Glomerular endothelial cell (primary cell): ENCODE data around the gene ORAI1. TPM values are rescaled to one million over a fixed set of nuclear protein-coding genes. Genes with fewer than 3 reads are reported as not detected.
"Not testable (repeated sequence)": the region's sequence is repeated elsewhere in the genome, so short reads cannot be mapped to it uniquely, and the experiment has no call there.

Experiments
- DNase-seq: peaks from one replicate; pipeline ENCODE4 v3.0.0-alpha.2; 2011; ENCODE audit warnings: low read depth, low spot score; ENCODE audit errors: extremely low read depth
- total RNA-seq: library from RNA; depleted of rRNA; stranded (reverse); fragments of >200 nt; gene quantifications from 2 replicates; pipeline ENCODE4 v1.2.3, GENCODE V29; 2015

The ORAI1 gene
- 29.7 and 37.4 TPM in 2 replicates for total RNA-seq

DNA sequence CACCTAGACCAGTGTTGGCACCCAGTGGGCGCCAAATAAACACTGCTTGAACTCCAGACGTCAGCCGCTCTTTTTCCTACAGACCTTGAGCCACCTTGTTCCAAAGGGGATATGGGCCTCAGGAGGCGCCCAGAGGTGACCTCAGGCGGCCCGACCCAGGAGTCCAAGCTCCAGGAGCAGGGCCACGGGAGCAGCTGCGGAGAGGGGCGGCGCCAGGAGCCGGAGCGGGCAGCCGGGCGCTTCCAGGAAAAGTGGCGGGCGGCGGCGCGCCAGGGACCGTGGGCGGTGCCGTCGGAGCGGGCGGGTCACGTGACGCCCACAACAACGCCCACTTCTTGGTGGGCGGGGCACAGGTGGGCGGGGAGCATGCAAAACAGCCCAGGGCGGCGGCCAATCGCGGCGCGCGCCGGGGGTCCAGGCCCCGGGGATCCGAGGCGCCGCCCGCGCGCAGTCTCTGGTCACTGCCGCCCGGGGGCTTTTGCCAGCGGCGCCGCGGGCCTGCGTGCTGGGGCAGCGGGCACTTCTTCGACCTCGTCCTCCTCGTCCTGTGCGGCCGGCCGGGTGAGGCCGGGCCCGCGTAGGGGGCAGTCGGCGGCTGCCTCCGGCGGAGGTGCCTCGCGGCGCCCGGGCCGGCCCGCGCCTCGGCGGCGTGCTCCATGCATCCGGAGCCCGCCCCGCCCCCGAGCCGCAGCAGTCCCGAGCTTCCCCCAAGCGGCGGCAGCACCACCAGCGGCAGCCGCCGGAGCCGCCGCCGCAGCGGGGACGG is at the start of gene ORAI1:
ORAI1 (plus strand) TSS at position 444 of the 766 bp plus-strand sequence.
- DNase-seq = no peak

- no peak for DNase-seq
Measured at GRCh38 chr12:121576851-121577391, 49.4 kb upstream of the ORAI1 start.

DNA sequence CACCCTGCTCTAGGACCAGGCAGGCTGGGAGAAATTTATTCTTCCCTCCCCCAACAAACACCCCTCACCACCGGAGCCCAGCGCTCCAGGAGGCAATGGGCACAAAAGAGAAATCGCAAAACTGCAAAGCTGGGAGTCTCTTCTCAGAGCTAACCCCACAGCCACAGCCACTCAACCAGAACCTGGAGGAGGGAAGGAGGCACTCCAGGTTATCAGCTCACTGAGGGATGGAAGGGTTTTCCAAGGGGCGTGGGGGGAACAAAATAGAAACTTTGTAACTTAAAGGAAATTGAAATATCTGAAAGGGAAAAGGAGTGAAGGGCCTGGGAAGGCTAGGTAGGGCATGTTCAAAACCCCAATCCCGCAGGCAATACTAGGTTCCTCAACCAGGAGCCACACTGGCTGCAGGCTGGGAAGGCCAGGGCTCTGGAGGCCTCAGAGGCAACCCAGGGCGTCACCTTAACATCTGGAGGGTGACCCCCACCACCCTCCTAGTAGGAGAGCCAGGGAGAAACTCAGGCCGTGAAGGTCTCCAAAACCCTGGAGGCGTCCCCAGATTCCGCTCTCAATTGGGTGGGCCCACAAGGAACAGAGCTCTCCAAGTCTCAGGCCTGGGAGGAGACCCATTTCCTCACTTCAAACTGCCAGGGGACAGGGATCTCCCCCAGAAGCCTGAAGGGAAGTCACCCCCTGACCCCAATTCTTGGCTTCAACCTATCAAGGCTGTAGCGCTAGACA is 48.7 kb upstream of the ORAI1 start:
- no peak for DNase-seq

GRCh38 chr12:121578230-121579189 is 47.8 kb upstream of the ORAI1 start:
- no peak for DNase-seq

DNA sequence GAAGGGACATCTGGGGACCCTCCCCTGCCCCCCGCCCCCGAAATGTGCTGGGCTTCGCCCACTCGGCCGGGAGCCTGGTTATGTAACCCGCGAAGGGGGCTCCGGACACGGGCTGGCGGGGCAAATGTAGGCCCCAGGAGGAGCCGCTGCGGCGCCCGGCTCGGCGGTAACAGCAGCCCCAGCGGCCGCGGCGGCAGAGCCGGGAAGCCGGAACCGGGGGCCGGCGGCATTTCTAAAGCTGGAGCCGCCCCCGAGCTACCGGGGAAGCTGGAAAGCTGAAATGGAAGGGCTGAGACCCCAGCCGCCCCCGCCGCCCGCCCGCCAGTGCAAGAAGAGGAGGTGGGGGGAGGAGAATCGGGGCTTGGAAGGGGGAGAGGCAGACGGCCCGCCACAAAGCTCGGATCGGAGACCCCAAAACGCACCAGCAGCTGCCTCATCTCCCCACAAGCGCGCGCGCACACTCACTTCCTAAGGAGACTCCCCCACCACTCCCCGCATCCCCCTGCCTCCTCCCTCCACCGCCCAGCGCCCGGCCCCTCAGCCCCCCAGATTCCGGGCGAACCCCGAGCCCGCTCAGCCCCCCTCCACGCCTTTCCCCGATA is 47.0 kb upstream of the ORAI1 start:
- no peak for DNase-seq

- no peak for DNase-seq
Measured at GRCh38 chr12:121579981-121580868, 46.1 kb upstream of the ORAI1 start.

GRCh38 chr12:121580959-121581685 is 45.2 kb upstream of the ORAI1 start, which contains the start of gene KDM2B:
KDM2B (minus strand) TSS chr12:121581023; CDS start chr12:121580911, 112 bp downstream.
- no peak for DNase-seq

DNA sequence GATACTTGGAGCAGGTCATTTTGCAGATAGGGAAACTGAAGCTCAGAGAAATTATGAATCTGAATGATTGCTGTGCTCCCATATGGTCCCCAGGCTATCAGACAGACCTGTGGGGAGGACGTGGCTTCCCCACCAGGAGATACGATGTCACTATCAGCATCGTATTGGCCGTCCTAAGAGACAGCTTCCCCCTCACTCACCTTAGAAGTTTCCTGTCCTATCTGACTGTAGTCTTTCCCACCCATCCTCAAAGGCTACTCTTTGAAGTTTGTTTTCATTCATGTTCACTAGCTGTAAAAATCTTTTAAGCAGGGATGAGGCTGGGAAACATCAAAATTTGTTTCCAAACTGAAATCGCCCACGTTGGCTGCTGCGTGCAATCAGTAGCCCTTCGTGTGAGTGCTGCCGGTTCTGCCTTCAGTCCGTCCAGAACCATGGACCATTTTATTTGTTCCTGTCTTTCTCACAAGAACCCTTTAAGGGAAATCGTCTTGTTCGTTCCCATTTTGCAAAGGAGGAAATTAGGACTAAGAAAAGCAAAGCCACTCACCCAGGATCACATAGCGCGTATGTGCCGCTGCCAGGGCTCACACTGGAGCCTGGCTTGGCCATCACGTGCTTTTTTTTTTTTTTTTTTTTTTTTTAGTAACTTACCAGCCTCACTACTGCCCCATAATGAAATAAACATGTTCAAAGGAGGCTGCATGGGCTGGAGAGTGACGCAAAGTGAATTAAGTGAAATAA is 44.5 kb upstream of the ORAI1 start:
- no peak for DNase-seq

DNA sequence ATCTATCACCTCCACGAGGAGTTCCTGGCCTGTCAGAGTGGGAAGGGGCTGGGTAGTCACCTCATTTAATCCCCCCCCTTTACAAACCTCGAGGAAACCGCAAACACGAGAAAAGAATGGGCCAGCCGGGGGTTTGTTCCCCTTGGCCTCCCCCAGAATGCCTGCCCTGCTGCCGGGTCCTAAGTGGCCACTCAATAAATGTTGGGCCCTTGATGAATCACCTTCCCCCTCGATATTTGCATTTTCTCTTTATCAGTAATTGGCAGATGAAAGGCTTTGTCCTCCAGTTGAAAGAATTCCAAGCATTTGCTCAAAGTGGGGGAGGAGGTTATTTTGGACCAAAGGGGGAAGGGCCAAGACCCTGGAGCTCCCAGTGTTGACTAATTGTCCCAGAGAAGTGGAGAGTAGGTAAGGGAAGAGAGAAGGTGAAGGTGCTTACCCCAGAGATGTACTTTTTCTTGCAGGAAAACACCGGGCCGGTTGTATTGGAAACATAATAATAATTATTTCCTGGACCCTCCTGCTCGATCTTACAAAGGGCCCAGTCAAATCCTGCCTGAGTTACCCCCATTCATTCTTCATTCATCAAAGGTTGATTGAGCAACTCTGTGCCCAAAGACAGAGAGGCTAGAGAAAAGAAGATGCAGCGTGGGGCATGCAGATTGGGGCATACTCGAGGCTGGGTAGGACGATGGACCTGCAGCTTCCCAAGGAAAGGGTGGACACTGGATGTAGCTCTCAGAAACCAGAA is 43.6 kb upstream of the ORAI1 start:
- no peak for DNase-seq

- DNase-seq = not testable (repeated sequence)
Measured at GRCh38 chr12:121583334-121583661, 43.0 kb upstream of the ORAI1 start.

GRCh38 chr12:121584885-121585284 is 41.4 kb upstream of the ORAI1 start:
- not testable (repeated sequence) for DNase-seq

- no peak for DNase-seq
Measured at GRCh38 chr12:121590476-121591143, 35.7 kb upstream of the ORAI1 start.

DNA sequence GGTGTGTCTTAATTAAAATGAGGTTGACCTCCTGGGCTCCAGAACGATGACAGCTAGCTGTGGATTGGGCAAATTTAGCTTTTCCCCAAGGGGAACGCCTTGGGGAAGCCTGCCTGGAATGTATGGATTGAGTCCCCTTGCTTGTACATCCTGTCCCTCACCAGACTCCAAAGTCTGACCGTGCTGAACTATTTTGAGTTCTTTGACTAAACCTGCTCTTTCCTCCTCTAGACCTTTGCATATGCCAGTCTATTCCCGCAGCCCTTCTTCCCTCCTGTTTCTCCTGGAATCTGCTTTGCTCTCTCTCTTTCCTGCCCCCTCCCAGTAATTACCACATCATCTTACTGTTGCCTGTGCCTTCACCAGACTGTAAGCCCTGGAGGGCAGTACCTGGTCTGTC is 34.0 kb upstream of the ORAI1 start:
- DNase-seq = no peak

GRCh38 chr12:121595520-121595919 is 30.8 kb upstream of the ORAI1 start:
- DNase-seq = no peak

DNA sequence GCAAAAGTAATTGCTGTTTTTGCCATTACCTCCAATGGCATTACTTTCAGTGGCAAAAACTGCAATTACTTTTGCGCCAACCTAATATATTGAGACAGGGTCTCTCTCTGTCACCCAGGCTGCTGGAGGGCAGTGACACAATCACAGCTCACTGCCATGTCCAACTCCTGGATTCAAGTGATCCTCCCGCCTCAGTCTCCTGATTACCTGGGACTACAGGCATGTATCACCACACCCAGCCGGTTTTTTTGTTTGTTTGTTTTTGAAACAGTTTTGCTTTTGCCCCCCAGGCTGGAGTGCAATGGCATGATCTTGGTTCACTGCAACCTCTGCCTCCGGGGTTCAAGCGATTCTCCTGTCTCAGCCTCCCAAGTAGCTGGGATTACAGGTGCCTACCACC is 29.8 kb upstream of the ORAI1 start:
- no peak for DNase-seq

- DNase-seq = no peak
Measured at GRCh38 chr12:121600702-121601336, 25.5 kb upstream of the ORAI1 start.
